ENCODE data around the gene NGB. TPM values are rescaled to one million over a fixed set of nuclear protein-coding genes. Genes with fewer than 3 reads are reported as not detected.

NGB gene
- total RNA-seq, 1 donor = not detected

GRCh38 chr14:77221241-77221871 lies 49.6 kb downstream of the NGB start:
- no peak overlapping the region for H3K4me3 ChIP-seq (ENCODE audit: low read depth, low read length)
- TF ChIP-seq CTCF (IDR thresholded peaks at IDR 0.05; ENCODE audit: insufficient read depth, low read length) = no peak
- no peak for DNase-seq (ENCODE audit: low read depth)

GRCh38 chr14:77220246-77221017 lies 50.6 kb downstream of the NGB start:
- no peak for TF ChIP-seq CTCF (IDR thresholded peaks at IDR 0.05; ENCODE audit: insufficient read depth, low read length)
- no peak overlapping the region for H3K4me3 ChIP-seq (ENCODE audit: low read depth, low read length)
- DNase-seq (ENCODE audit: low read depth) = no peak

- H3K4me3 ChIP-seq (ENCODE audit: low read depth, low read length) = no peak overlapping the region
- TF ChIP-seq CTCF (IDR thresholded peaks at IDR 0.05; ENCODE audit: insufficient read depth, low read length) = no peak
- DNase-seq (ENCODE audit: low read depth) = no peak
Measured at GRCh38 chr14:77219591-77219990, 51.4 kb downstream of the NGB start.

GRCh38 chr14:77217551-77217950 lies 53.5 kb downstream of the NGB start:
- TF ChIP-seq CTCF (IDR thresholded peaks at IDR 0.05; ENCODE audit: insufficient read depth, low read length) = no peak

More at GRCh38 chr14:77217551-77217950, 53.5 kb downstream of the NGB start:
- no peak overlapping the region for H3K4me3 ChIP-seq (ENCODE audit: low read depth, low read length)
- DNase-seq (ENCODE audit: low read depth) = no peak

Small RNAs within 50 kb of the gene (small RNA-seq; reads per million reads assigned to genes)
- not detected for gene MIR1260A

Other genes starting within 250 kb of the NGB start
- 21.6 and 25.8 TPM in 2 replicates for gene IRF2BPL, start 242.5 kb downstream of the NGB start, total RNA-seq (ENCODE audit: low replicate concordance)
- gene CIPC, start 172.9 kb downstream of the NGB start, total RNA-seq (ENCODE audit: low replicate concordance) = 5.2 and 13.9 TPM in 2 replicates
- gene ZDHHC22, start 129.4 kb downstream of the NGB start, total RNA-seq (ENCODE audit: low replicate concordance) = not detected in 2 replicates
- 1.9 TPM in 1 of 2 replicates, not detected in the other for gene TMEM63C, start 89.4 kb downstream of the NGB start, total RNA-seq (ENCODE audit: low replicate concordance)
- 15.2 and 22.9 TPM in 2 replicates for gene POMT2, start 49.7 kb upstream of the NGB start, total RNA-seq (ENCODE audit: low replicate concordance)
- gene GSTZ1, start 49.8 kb upstream of the NGB start, total RNA-seq (ENCODE audit: low replicate concordance) = 19.3 and 19.9 TPM in 2 replicates
- 7.4 and 14.5 TPM in 2 replicates for gene TMED8, start 105.9 kb upstream of the NGB start, total RNA-seq (ENCODE audit: low replicate concordance)
- gene SAMD15, start 106.2 kb upstream of the NGB start, total RNA-seq (ENCODE audit: low replicate concordance) = 2.0 and 3.6 TPM in 2 replicates
- 0.09 TPM in 1 of 2 replicates, not detected in the other for gene NOXRED1, start 152.3 kb upstream of the NGB start, total RNA-seq (ENCODE audit: low replicate concordance)
- 21.1 and 33.5 TPM in 2 replicates for gene VIPAS39, start 186.4 kb upstream of the NGB start, total RNA-seq (ENCODE audit: low replicate concordance)
- 68.2 and 76.3 TPM in 2 replicates for gene AHSA1, start 186.9 kb upstream of the NGB start, total RNA-seq (ENCODE audit: low replicate concordance)
- 0.09 TPM in 1 of 2 replicates, not detected in the other for gene ISM2, start 227.6 kb upstream of the NGB start, total RNA-seq (ENCODE audit: low replicate concordance)

Data from fibroblast of the aortic adventitia (primary cell).